PFSK-1 (cell line): ENCODE results near the gene DUSP16.

Experiments used
- FOXP2 ChIP-seq: optimal IDR thresholded peaks from 2 replicates; pipeline ENCODE3; 2011; ENCODE audit warnings: borderline replicate concordance, control low read depth, inconsistent platforms; ENCODE audit not compliant: insufficient read depth; ENCODE audit errors: extremely low read length, extremely low read depth
- POLR2AphosphoS5 ChIP-seq: IDR thresholded peaks from 2 replicates; pipeline ENCODE4 v1.6.1; 2012; ENCODE audit warnings: low read depth, mild to moderate bottlenecking, control low read depth, low read length, moderate library complexity
- REST ChIP-seq, 2 experiments: IDR thresholded peaks; 2 replicates each; pipeline versions ENCODE4 v1.6.1 to v1.8.0; 2011 to 2012; ENCODE audit warnings: low read depth in 2 of 2, low read length in 2 of 2, control low read depth in 1 of 2, inconsistent platforms in 1 of 2, mild to moderate bottlenecking in 1 of 2, moderate library complexity in 1 of 2; ENCODE audit not compliant: insufficient read depth in 1 of 2
- SIN3A ChIP-seq: IDR thresholded peaks from 2 replicates; pipeline ENCODE4 v1.6.1; 2012; ENCODE audit warnings: mild to moderate bottlenecking, low read length, moderate library complexity, borderline replicate concordance; ENCODE audit not compliant: insufficient read depth
- TAF1 ChIP-seq: IDR thresholded peaks from 2 replicates; pipeline ENCODE4 v1.6.1; 2012; ENCODE audit warnings: low read length, control low read depth, borderline replicate concordance; ENCODE audit not compliant: insufficient read depth

The DUSP16 gene

GRCh38 chr12:12447837-12448236, 114.8 kb downstream of the DUSP16 start:
- TF ChIP-seq FOXP2, result no peak
- no peak for TF ChIP-seq SIN3A
- TF ChIP-seq POLR2AphosphoS5, result no peak
- TF ChIP-seq REST (IDR thresholded peaks at IDR 0.05; ENCODE audit: insufficient read depth in 1 of 2, low read depth in 2 of 2, low read length in 2 of 2), result no peak
- no peak for TF ChIP-seq TAF1

- TF ChIP-seq REST (IDR thresholded peaks at IDR 0.05; ENCODE audit: insufficient read depth in 1 of 2, low read depth in 2 of 2, low read length in 2 of 2), result no peak
- TF ChIP-seq POLR2AphosphoS5, result no peak
- no peak for TF ChIP-seq FOXP2
- TF ChIP-seq TAF1, result no peak
- TF ChIP-seq SIN3A, result no peak
Observed at GRCh38 chr12:12447236-12447635, 115.4 kb downstream of the DUSP16 start.

GRCh38 chr12:12446786-12447185, 115.9 kb downstream of the DUSP16 start:
- TF ChIP-seq REST (IDR thresholded peaks at IDR 0.05; ENCODE audit: insufficient read depth in 1 of 2, low read depth in 2 of 2, low read length in 2 of 2) (no peak), SIN3A (no peak), TAF1 (no peak), POLR2AphosphoS5 (no peak), FOXP2 (no peak)

- TF ChIP-seq TAF1 (no peak), POLR2AphosphoS5 (no peak), SIN3A (no peak), FOXP2 (no peak), REST (IDR thresholded peaks at IDR 0.05; ENCODE audit: insufficient read depth in 1 of 2, low read depth in 2 of 2, low read length in 2 of 2) (no peak)
Observed at GRCh38 chr12:12445882-12446181, 116.8 kb downstream of the DUSP16 start.
